ENCODE data around the gene RHEX.
"Not testable (repeated sequence)": the region's sequence is repeated elsewhere in the genome, so short reads cannot be mapped to it uniquely, and the experiment has no call there.

The RHEX gene

DNA sequence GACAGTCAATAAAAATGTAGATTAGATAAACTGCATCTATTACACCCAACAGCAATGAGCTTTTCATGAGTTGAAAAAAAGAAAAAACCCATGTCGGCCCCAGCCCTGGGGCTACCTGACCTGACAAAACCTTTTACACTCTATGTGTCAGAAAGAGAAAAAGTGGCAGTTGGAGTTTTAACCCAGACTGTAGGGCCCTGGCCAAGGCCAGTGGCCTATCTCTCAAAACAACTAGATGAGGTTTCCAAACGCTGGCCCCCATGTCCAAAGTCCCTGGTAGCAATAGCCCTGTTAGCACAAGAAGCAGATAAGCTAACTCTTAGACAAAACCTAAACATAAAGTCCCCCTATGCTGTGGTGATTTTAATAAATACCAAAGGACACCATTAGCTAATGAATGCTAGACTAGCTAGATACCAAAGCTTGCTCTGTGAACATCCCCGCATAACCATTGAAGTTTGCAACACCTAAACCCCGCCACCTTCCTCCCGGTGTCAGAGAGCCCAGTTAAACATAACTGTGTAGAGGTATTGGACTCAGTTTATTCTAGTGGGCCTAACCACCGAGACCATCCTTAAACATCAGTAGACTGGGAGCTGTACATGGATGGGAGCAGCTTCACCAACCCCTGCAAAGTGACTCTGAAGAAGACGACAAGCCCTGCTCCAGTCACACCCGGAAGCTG lies 2.8 kb downstream of the RHEX start:
- ATAC-seq (replicated peaks); DNase-seq; H3K9me3 Mint-ChIP-seq; H3K36me3 Mint-ChIP-seq (ENCODE audit: insufficient read depth); H3K4me3 Mint-ChIP-seq; H3K27ac Mint-ChIP-seq: not testable (repeated sequence)
- H3K27me3 Mint-ChIP-seq, result peaks cover 5 to 13% of the 10 kb centered on the region in 2 donors
- peaks cover 5 to 20% of the 10 kb centered on the region in 2 donors for H3K4me1 Mint-ChIP-seq (ENCODE audit: low read depth in 2 of 2)

DNA sequence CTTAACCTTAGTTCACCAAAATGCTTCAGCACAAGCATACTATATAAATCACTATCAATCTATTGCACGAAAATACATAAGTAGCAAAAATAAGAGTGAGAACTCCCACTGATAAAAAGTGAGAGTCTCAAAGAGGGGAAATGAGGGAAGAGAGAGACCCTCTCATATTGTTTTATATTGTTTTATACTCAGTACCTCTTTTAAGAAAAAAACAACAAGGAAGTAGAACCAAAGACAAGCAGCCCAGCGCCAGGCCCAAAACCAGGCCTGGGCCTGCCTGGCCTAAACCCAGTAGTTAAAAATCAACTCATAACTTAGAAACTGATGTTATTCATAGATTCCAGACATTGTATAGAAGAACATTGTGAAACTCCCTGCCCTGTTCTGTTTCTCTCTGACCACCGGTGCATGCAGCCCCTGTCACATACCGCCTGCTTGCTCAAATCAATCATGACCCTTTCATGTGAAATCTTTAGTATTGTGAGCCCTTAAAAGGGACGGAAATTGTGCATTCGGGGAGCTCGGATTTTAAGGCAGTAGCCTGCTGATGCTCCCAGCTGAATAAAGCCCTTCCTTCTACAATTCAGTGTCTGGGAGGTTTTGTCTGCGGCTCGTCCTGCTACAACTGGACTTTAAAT lies 5.4 kb downstream of the RHEX start:
- not testable (repeated sequence) for DNase-seq; H3K27ac Mint-ChIP-seq; H3K9me3 Mint-ChIP-seq; H3K4me3 Mint-ChIP-seq; ATAC-seq (replicated peaks); H3K4me1 Mint-ChIP-seq (ENCODE audit: low read depth in 2 of 2); H3K36me3 Mint-ChIP-seq (ENCODE audit: insufficient read depth)
- H3K27me3 Mint-ChIP-seq, result peaks cover 12 to 24% of the 10 kb centered on the region in 2 donors

DNA sequence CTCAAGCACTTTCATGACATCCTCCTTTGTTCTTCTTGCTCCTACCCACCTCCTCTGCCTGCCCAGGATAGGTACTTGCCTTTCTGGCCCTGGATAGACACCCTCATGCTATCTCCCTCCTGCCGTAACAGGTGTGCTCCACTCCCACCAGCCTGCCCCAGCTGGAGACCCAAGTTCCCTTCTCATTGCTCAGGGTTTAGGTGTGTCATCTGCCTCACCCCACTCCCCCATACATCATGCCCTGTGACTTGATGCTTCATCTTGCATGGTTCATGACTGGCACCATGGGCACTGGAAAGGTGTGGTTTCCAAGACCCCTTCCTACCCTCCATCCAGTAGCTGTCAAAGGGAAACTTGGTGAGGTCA lies 5.9 kb downstream of the RHEX start:
- no peak for ATAC-seq (replicated peaks)

DNA sequence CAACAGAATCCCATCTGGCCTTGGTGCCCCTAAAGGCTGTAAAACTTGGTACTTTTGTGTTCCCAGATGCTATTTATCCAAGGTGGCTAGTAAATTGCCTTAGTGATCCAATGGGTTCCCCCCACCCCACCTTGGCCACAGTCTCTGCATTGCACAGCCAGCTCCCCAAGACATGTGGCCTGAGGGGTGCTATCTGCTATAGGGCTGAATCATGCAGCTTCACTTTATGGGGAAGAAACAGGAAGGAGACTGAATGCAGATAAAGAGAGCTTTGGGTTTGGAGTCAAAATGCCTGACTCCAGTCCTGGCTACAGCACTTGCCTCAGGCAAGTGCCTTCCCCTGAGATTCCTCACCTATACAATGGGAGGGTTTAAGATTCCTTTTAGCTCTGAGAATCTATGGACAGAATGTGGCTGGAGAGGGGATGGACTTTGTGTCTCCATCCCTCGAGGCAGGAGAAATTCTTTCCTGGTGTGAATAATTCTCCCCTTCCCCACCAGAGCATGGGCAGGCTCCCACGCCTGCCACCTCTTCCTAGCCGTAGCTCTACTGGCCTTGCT lies 6.5 kb downstream of the RHEX start:
- Mint-ChIP-seq H3K36me3 (ENCODE audit: insufficient read depth) (peaks cover 4% of the 10 kb centered on the region), H3K27ac (peak overlapping the region in 1 of 2 donors; percentile 18), H3K4me3 (no peak overlapping the region), H3K27me3 (peaks cover 12 to 25% of the 10 kb centered on the region in 2 donors), H3K9me3 (no peaks in the 10 kb centered on the region), H3K4me1 (ENCODE audit: low read depth in 2 of 2) (peaks cover 0 to 4% of the 10 kb centered on the region in 2 donors)
- DNase-seq (no peak), ATAC-seq (replicated peaks) (no peak)

More for the DNA sequence above, 5.9 kb downstream of the RHEX start:
- no peak overlapping the region for H3K4me3 Mint-ChIP-seq
- H3K36me3 Mint-ChIP-seq (ENCODE audit: insufficient read depth), result peaks cover 4% of the 10 kb centered on the region
- H3K9me3 Mint-ChIP-seq, result no peaks in the 10 kb centered on the region
- DNase-seq, result no peak
- peaks cover 0 to 4% of the 10 kb centered on the region in 2 donors for H3K4me1 Mint-ChIP-seq (ENCODE audit: low read depth in 2 of 2)
- no peak overlapping the region for H3K27ac Mint-ChIP-seq
- peaks cover 12 to 25% of the 10 kb centered on the region in 2 donors for H3K27me3 Mint-ChIP-seq

DNA sequence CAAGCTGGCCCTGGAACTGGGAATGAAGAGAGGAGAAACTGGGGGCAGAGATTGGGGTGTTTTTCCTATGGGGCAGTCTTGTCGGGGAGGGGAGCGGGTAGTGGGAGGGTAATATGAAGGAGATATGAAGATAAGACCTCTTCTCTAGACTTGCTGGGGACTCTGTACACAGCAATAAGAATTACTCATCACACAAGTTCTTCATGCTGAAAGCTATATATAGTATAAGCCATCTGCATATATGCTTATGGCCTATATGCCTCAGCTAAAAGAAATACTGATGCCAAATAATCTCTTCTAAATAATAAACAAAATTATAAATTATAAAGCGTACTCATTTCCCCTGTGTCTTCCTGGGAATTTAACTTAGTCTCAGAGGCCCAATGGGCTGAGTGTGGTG lies 7.9 kb downstream of the RHEX start:
- H3K27ac Mint-ChIP-seq, result no peak overlapping the region
- H3K4me1 Mint-ChIP-seq (ENCODE audit: low read depth in 2 of 2), result peaks cover 0 to 4% of the 10 kb centered on the region in 2 donors
- H3K27me3 Mint-ChIP-seq, result peaks cover 12 to 25% of the 10 kb centered on the region in 2 donors
- no peak overlapping the region for H3K4me3 Mint-ChIP-seq
- no peak for DNase-seq
- no peaks in the 10 kb centered on the region for H3K9me3 Mint-ChIP-seq
- H3K36me3 Mint-ChIP-seq (ENCODE audit: insufficient read depth), result peaks cover 4% of the 10 kb centered on the region
- ATAC-seq (replicated peaks), result no peak

DNA sequence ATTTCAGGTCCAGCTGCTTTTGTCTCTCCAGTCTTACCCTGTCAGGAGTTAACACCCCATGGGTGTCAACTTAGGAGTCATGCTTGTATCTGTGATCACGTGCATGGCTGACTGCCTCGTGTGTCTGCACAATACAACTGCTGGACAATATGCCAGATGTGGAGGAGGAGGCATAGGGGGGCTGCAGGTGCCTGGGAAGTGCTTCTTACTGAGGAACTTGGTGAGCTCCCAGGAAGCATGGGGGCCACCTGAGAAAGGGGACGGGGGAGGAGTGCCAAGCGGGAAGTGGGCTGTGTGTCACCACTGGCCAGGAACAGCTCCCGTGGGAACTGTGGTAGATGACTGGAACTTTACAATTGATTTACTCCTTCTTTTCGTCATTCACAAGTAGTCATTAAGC lies 9.5 kb downstream of the RHEX start:
- Mint-ChIP-seq H3K27ac (peak overlapping the region in 1 of 2 donors; percentile 41), H3K9me3 (no peaks in the 10 kb centered on the region), H3K4me1 (ENCODE audit: low read depth in 2 of 2) (peaks cover 0 to 4% of the 10 kb centered on the region in 2 donors), H3K4me3 (no peak overlapping the region), H3K27me3 (peaks cover 12 to 25% of the 10 kb centered on the region in 2 donors), H3K36me3 (ENCODE audit: insufficient read depth) (peaks cover 4% of the 10 kb centered on the region)
- ATAC-seq (replicated peaks) (no peak), DNase-seq (no peak)

DNA sequence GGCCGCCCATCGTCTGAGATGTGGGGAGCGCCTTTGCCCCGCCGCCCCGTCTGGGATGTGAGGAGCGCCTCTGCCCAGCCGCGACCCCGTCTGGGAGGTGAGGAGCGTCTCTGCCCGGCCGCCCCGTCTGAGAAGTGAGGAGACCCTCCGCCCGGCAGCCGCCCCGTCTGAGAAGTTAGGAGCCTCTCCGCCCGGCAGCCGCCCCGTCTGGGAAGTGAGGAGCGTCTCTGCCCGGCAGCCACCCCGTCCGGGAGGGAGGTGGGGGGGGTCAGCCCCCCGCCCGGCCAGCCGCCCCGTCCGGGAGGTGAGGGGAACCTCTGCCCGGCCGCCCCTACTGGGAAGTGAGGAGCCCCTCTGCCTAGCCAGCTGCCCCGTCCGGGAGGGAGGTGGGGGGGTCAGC lies 11.0 kb downstream of the RHEX start:
- not testable (repeated sequence) for ATAC-seq (replicated peaks); H3K9me3 Mint-ChIP-seq; H3K4me3 Mint-ChIP-seq; H3K27ac Mint-ChIP-seq; H3K36me3 Mint-ChIP-seq (ENCODE audit: insufficient read depth); DNase-seq; H3K4me1 Mint-ChIP-seq (ENCODE audit: low read depth in 2 of 2)
- peaks cover 16 to 31% of the 10 kb centered on the region in 2 donors for H3K27me3 Mint-ChIP-seq

DNA sequence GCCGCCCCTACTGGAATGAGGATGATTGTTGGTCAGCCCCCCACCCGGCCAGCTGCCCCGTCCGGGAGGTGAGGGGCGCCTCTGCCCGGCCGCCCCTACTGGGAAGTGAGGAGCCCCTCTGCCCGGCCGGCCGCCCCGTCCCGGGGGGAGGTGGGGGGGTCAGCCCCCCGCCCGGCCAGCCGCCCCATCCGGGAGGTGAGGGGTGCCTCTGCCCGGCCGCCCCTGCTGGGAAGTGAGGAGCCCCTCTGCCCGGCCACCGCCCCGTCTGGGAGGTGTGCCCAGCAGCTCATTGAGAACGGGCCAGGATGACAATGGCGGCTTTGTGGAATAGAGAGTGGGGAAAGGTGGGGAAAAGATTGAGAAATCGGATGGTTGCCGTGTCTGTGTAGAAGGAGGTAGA lies 11.5 kb downstream of the RHEX start:
- peaks cover 16 to 27% of the 10 kb centered on the region in 2 donors for H3K27me3 Mint-ChIP-seq
- not testable (repeated sequence) for H3K27ac Mint-ChIP-seq; H3K9me3 Mint-ChIP-seq; DNase-seq; H3K36me3 Mint-ChIP-seq (ENCODE audit: insufficient read depth); H3K4me1 Mint-ChIP-seq (ENCODE audit: low read depth in 2 of 2); ATAC-seq (replicated peaks); H3K4me3 Mint-ChIP-seq

DNA sequence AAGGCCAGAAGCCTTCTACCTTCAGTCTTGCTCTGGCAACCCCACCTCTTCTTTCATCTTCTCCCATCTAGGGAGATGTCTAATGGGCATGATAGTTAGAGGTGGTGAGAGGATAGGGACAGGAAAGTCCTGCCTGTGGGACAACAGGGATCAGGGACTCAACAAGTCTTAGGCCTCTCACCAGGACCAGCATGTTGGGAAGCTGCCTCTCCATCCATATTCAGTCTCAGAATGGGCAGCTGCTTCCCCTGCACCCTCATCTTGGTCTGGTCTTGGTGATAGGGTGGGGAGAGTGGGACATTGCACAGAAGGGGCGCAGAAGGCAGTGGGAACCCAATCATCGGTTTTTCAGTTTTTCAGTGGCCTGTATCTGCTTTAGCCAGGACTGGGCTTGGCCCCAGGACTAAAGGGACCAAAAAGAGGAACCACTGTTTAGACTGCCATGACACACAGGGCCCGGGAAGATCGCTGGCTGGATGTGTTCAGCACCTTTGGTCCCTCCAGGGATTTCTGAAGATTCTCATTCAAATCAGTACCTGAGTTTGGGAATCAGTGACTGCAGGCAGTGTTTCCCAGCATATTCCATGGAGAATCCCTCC lies 12.7 kb downstream of the RHEX start:
- ATAC-seq (replicated peaks) (no peak), DNase-seq (no peak)
- peaks cover 13 to 18% of the 10 kb centered on the region in 2 donors for H3K27me3 Mint-ChIP-seq
- no peak overlapping the region for H3K4me3 Mint-ChIP-seq
- no peaks in the 10 kb centered on the region for H3K9me3 Mint-ChIP-seq
- peaks cover 0 to 3% of the 10 kb centered on the region in 2 donors for H3K4me1 Mint-ChIP-seq (ENCODE audit: low read depth in 2 of 2)
- H3K27ac Mint-ChIP-seq, result no peak overlapping the region
- H3K36me3 Mint-ChIP-seq (ENCODE audit: insufficient read depth), result peaks cover 4% of the 10 kb centered on the region

DNA sequence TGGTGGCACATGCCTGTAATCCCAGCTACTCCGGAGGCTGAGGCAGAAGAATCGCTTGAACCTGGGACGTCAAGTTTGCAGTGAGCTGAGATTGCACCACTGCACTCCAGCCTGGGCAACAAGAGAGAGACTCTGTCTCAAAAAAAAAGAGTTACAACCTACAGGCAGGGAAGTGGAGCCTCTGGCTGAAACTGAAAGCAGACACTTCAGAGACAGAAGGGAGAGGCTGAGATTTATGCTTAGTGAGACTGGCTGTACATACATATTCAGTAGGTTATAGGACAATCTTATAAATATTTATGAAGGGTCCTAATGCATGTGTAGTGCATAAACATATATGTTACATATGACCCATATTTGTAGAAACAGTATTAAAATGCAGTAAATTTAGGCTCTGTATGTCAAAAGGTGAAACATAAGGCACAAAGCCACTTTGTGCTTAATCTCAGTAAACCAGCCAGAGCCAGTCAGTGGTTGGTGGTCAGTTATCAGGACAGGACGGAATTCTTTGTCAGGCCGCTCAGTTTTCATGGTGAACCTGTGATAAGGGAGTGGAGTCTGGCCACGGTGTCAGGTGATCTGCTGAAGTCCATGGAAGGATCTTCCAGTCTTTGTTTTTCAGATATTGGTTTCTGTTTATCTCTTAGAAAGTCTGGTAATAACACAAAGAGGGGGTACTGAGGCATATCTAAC lies 13.7 kb downstream of the RHEX start:
- peaks cover 9 to 18% of the 10 kb centered on the region in 2 donors for H3K27me3 Mint-ChIP-seq
- peaks cover 4% of the 10 kb centered on the region for H3K36me3 Mint-ChIP-seq (ENCODE audit: insufficient read depth)
- no peak overlapping the region for H3K4me3 Mint-ChIP-seq
- DNase-seq (no peak), ATAC-seq (replicated peaks) (peak; percentile 46)
- no peak overlapping the region for H3K27ac Mint-ChIP-seq
- no peaks in the 10 kb centered on the region for H3K9me3 Mint-ChIP-seq
- H3K4me1 Mint-ChIP-seq (ENCODE audit: low read depth in 2 of 2), result peaks cover 0 to 3% of the 10 kb centered on the region in 2 donors

DNA sequence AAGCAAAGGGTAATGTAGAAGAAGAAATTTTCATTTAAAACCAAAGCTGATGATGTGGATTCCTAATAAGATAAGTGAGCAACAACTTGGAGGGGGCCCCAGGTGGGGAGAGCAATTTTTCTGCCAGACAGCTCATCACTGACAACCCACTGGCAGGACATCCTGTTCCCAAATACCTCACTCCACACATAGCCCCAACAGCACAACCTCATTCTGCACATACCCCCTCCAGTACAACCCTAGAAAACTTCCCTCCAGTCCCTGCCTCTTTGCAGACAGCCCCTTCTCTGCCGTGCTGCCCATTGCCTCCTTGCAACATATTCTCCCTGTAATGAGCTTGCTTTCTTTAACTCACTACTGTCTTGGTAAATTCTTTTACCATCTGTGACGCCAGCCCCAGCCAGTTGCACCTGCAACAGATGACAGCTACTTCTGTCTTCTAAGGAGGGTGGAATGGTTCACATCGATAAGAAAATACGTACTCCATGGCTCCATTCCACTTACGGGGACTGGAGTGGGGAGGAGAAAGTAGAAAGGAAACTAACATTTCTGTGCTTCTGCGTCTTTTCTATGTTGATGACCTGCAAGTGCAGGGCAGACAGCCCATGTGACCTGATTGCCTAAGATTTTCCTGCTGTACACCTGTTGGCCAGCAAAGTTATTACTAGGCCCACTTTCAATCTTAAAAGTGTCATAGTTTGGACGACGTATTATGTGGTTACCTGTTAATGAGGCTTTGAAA lies 14.7 kb downstream of the RHEX start:
- H3K36me3 Mint-ChIP-seq (ENCODE audit: insufficient read depth), result no peaks in the 10 kb centered on the region
- H3K4me3 Mint-ChIP-seq, result no peak overlapping the region
- H3K27me3 Mint-ChIP-seq, result peaks cover 9 to 14% of the 10 kb centered on the region in 2 donors
- peaks cover 0 to 3% of the 10 kb centered on the region in 2 donors for H3K4me1 Mint-ChIP-seq (ENCODE audit: low read depth in 2 of 2)
- DNase-seq, result no peak
- no peak for ATAC-seq (replicated peaks)
- H3K9me3 Mint-ChIP-seq, result no peaks in the 10 kb centered on the region
- no peak overlapping the region for H3K27ac Mint-ChIP-seq

DNA sequence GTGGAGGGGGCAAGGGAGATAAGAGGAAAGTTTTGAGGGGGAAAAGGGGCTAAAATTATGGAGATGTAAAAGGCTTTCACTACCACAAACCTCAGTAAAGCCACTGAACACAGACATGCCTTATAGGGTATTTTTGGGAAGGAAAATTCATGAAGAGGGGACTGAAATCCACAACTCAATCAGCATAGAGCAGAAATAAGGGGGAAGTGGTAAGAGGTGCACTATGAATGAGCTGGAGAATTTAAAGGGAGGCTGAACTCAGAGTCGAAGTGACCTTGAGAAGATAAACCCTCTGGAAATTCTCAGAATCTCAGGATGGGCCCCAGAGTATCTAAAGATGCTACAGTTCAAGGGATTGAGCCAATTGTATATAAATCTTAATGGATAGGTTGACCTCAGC lies 15.3 kb downstream of the RHEX start:
- H3K27me3 Mint-ChIP-seq, result peaks cover 4 to 7% of the 10 kb centered on the region in 2 donors
- H3K4me1 Mint-ChIP-seq (ENCODE audit: low read depth in 2 of 2), result peaks cover 0 to 3% of the 10 kb centered on the region in 2 donors
- DNase-seq, result no peak
- H3K36me3 Mint-ChIP-seq (ENCODE audit: insufficient read depth), result no peaks in the 10 kb centered on the region
- H3K4me3 Mint-ChIP-seq, result no peak overlapping the region
- H3K27ac Mint-ChIP-seq, result no peak overlapping the region
- no peaks in the 10 kb centered on the region for H3K9me3 Mint-ChIP-seq
- no peak for ATAC-seq (replicated peaks)
